Neuronal stem cell (in vitro differentiated cells): ENCODE measurements around the gene PLEKHO1.
"Not testable (repeated sequence)": the region's sequence is repeated elsewhere in the genome, so short reads cannot be mapped to it uniquely, and the experiment has no call there.

Experiments
- DNase-seq: peaks from one replicate; pipeline ENCODE4 v3.0.0-alpha.2; 2013; ENCODE audit warnings: low spot score
- H2AFZ ChIP-seq: one replicate; pipeline ENCODE4 v1.6.1; 2013; ENCODE audit warnings: mild to moderate bottlenecking, low read length, inconsistent platforms
- H2AK5ac ChIP-seq: 2 replicates; pipeline ENCODE4 v1.6.1; 2013; ENCODE audit warnings: low read depth, mild to moderate bottlenecking, inconsistent platforms, low read length, moderate library complexity, mixed read lengths
- H2BK120ac ChIP-seq: 2 replicates; pipeline ENCODE4 v1.6.1; 2013; ENCODE audit warnings: low read depth, mild to moderate bottlenecking, inconsistent platforms, low read length, moderate library complexity, mixed read lengths
- H2BK12ac ChIP-seq: one replicate; pipeline ENCODE4 v1.6.1; 2013; ENCODE audit warnings: low read length, inconsistent platforms
- H2BK15ac ChIP-seq: 2 replicates; pipeline ENCODE4 v1.6.1; 2013; ENCODE audit warnings: mild to moderate bottlenecking, low read length, inconsistent platforms, mixed read lengths
- H2BK5ac ChIP-seq: one replicate; pipeline ENCODE4 v1.6.1; 2013; ENCODE audit warnings: inconsistent platforms, mild to moderate bottlenecking, low read length, moderate library complexity
- H3K14ac ChIP-seq: one replicate; pipeline ENCODE4 v1.6.1; 2013; ENCODE audit warnings: low read length, inconsistent platforms
- H3K18ac ChIP-seq: 2 replicates; pipeline ENCODE4 v1.6.1; 2013; ENCODE audit warnings: low read length, inconsistent platforms
- H3K23ac ChIP-seq: 2 replicates; pipeline ENCODE4 v1.6.1; 2013; ENCODE audit warnings: low read depth, mild to moderate bottlenecking, mixed read lengths, low read length, inconsistent platforms; ENCODE audit not compliant: poor library complexity
- H3K27ac ChIP-seq: replicated peaks from 3 replicates; pipeline ENCODE4 v1.5.1; 2013; ENCODE audit warnings: low read length, inconsistent platforms
- H3K27me3 ChIP-seq, 3 experiments: 2 replicates each; pipeline ENCODE4 v1.6.1; 2013; ENCODE audit warnings: low read length in 3 of 3, mild to moderate bottlenecking in 2 of 3, inconsistent platforms in 1 of 3, low read depth in 1 of 3, mixed read lengths in 1 of 3, moderate library complexity in 1 of 3; ENCODE audit not compliant: control insufficient read depth in 3 of 3, insufficient read depth in 3 of 3
- H3K36me3 ChIP-seq, 2 donors: replicated peaks in 1 of 2; 2 replicates each; pipeline ENCODE4 v1.6.1; 2013; ENCODE audit warnings: low read length in 2 of 2; ENCODE audit not compliant: control insufficient read depth in 2 of 2, insufficient read depth in 2 of 2
- H3K4ac ChIP-seq: 2 replicates; pipeline ENCODE4 v1.6.1; 2013; ENCODE audit warnings: inconsistent platforms, mild to moderate bottlenecking, low read length, moderate library complexity
- H3K4me1 ChIP-seq, 2 donors: 1 replicate in 1 of 2; 2 replicates in 1 of 2; pipeline ENCODE4 v1.6.1; 2013; ENCODE audit warnings: low read length in 2 of 2, low read depth in 1 of 2; ENCODE audit not compliant: control insufficient read depth in 2 of 2, insufficient read depth in 1 of 2
- H3K4me2 ChIP-seq: one replicate; pipeline ENCODE4 v1.6.1; 2013; ENCODE audit warnings: mild to moderate bottlenecking, low read length, inconsistent platforms; ENCODE audit not compliant: insufficient read depth, poor library complexity, severe bottlenecking
- H3K4me3 ChIP-seq, 2 donors: 2 replicates each; pipeline ENCODE4 v1.5.1; 2013; ENCODE audit warnings: low read length in 2 of 2, mild to moderate bottlenecking in 2 of 2, inconsistent platforms in 1 of 2, moderate library complexity in 1 of 2
- H3K79me1 ChIP-seq: one replicate; pipeline ENCODE4 v1.6.1; 2013; ENCODE audit warnings: low read depth, mild to moderate bottlenecking, inconsistent platforms, low read length, moderate library complexity
- H3K9ac ChIP-seq: one replicate; pipeline ENCODE4 v1.6.1; 2013; ENCODE audit warnings: mild to moderate bottlenecking, low read depth, low read length, inconsistent platforms; ENCODE audit not compliant: poor library complexity
- H3K9me3 ChIP-seq, 2 donors: replicated peaks in 1 of 2; 2 replicates each; pipeline versions ENCODE3 to v1.6.1; 2013; ENCODE audit warnings: low read length in 2 of 2, mild to moderate bottlenecking in 2 of 2, inconsistent platforms in 1 of 2, low read depth in 1 of 2, mixed read lengths in 1 of 2, moderate library complexity in 1 of 2; ENCODE audit not compliant: control insufficient read depth in 2 of 2, insufficient read depth in 1 of 2
- H4K8ac ChIP-seq: one replicate; pipeline ENCODE4 v1.6.1; 2013; ENCODE audit warnings: low read depth, mild to moderate bottlenecking, inconsistent platforms, low read length, moderate library complexity
- H4K91ac ChIP-seq: one replicate; pipeline ENCODE4 v1.6.1; 2013; ENCODE audit warnings: low read length, low read depth, mild to moderate bottlenecking, inconsistent platforms; ENCODE audit not compliant: poor library complexity
- WGBS, 2 donors: extraction: QIAGEN DNeasy Blood & Tissue Kit; methylation state at CpG; one replicate each; pipeline ENCODE4 v1.1.7; 2013; ENCODE audit warnings: missing lambda C conversion rate in 2 of 2, mixed read lengths in 1 of 2; ENCODE audit not compliant: insufficient read length in 2 of 2, insufficient replicate concordance in 1 of 2; ENCODE audit errors: extremely low coverage in 2 of 2; 5-methylcytosine and 5-hydroxymethylcytosine counted together

The PLEKHO1 gene

GRCh38 chr1:150194381-150195031 lies 44.8 kb downstream of the PLEKHO1 start:
- H3K18ac ChIP-seq: no peak overlapping the region
- H3K14ac ChIP-seq: no peak overlapping the region
- WGBS, 2 donors: no CpG with 5 or more reads among the region's 4 CpGs
- no peak overlapping the region for H3K23ac ChIP-seq
- H3K9ac ChIP-seq: no peak overlapping the region
- no peak overlapping the region for H2BK5ac ChIP-seq
- no peak overlapping the region for H3K4me2 ChIP-seq
- H2AK5ac ChIP-seq: no peak overlapping the region
- no peak overlapping the region for H2BK120ac ChIP-seq
- no peaks in the 10 kb centered on the region for H3K27me3 ChIP-seq
- no peaks in the 10 kb centered on the region for H3K79me1 ChIP-seq
- no peaks in the 10 kb centered on the region for H3K4me1 ChIP-seq
- DNase-seq: no peak
- H4K91ac ChIP-seq: no peak overlapping the region
- H2BK15ac ChIP-seq: no peak overlapping the region
- H3K4ac ChIP-seq: no peak overlapping the region
- no peak overlapping the region for H4K8ac ChIP-seq
- H3K9me3 ChIP-seq: no peaks in the 10 kb centered on the region
- H3K4me3 ChIP-seq: no peak overlapping the region
- no peaks in the 10 kb centered on the region for H3K36me3 ChIP-seq
- peak overlapping the region; percentile 20 for H2AFZ ChIP-seq
- no peak overlapping the region for H2BK12ac ChIP-seq
- H3K27ac ChIP-seq: no peak overlapping the region

DNA sequence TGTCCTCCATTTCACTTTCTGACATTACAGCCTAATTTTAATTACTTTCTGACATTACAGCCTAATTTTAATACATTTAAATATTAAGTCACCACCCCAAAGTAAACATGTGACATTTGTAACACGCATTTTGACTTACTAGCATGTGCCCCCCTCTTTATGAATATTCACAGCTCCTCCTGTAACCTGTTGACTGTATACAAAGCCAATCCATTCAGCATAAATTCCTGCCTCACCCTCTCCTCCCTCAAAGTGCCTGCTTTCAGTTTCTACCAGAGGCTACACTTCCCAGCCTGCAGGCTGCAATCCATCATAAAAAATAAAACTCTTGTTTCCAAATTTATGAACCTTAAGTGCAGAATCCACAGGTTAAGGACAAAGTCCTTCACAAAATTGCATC lies 46.7 kb downstream of the PLEKHO1 start:
- no peak overlapping the region for H3K23ac ChIP-seq
- no peak overlapping the region for H4K8ac ChIP-seq
- no peaks in the 10 kb centered on the region for H3K27me3 ChIP-seq
- no peaks in the 10 kb centered on the region for H3K36me3 ChIP-seq
- H3K14ac ChIP-seq: no peak overlapping the region
- H2BK120ac ChIP-seq: no peak overlapping the region
- no peak overlapping the region for H2BK15ac ChIP-seq
- H3K4ac ChIP-seq: no peak overlapping the region
- no peaks in the 10 kb centered on the region for H3K9me3 ChIP-seq
- no peak overlapping the region for H2AK5ac ChIP-seq
- H3K4me1 ChIP-seq: no peaks in the 10 kb centered on the region
- H3K79me1 ChIP-seq: no peaks in the 10 kb centered on the region
- H3K4me3 ChIP-seq: no peak overlapping the region
- no CpG with 5 or more reads among the region's 1 CpG for WGBS, 2 donors
- H2BK12ac ChIP-seq: no peak overlapping the region
- no peak overlapping the region for H3K4me2 ChIP-seq
- H3K9ac ChIP-seq: no peak overlapping the region
- H2AFZ ChIP-seq: no peak overlapping the region
- H2BK5ac ChIP-seq: no peak overlapping the region
- H3K18ac ChIP-seq: no peak overlapping the region
- no peak overlapping the region for H4K91ac ChIP-seq
- DNase-seq: no peak
- no peak overlapping the region for H3K27ac ChIP-seq

GRCh38 chr1:150207281-150207971 lies 57.7 kb downstream of the PLEKHO1 start:
- H2BK5ac ChIP-seq: no peak overlapping the region
- no peak overlapping the region for H3K18ac ChIP-seq
- no peak overlapping the region for H2BK120ac ChIP-seq
- no peak overlapping the region for H4K91ac ChIP-seq
- no peak overlapping the region for H2AFZ ChIP-seq
- no peak overlapping the region for H3K27ac ChIP-seq
- no peaks in the 10 kb centered on the region for H3K36me3 ChIP-seq
- H2AK5ac ChIP-seq: no peak overlapping the region
- DNase-seq: no peak
- no peaks in the 10 kb centered on the region for H3K79me1 ChIP-seq
- H3K4me2 ChIP-seq: no peak overlapping the region
- no peak overlapping the region for H2BK12ac ChIP-seq
- H4K8ac ChIP-seq: no peak overlapping the region
- H3K23ac ChIP-seq: no peak overlapping the region
- no peaks in the 10 kb centered on the region for H3K9me3 ChIP-seq
- H3K4ac ChIP-seq: no peak overlapping the region
- H3K27me3 ChIP-seq: no peaks in the 10 kb centered on the region
- H3K4me1 ChIP-seq: no peaks in the 10 kb centered on the region
- H3K14ac ChIP-seq: no peak overlapping the region
- no CpG with 5 or more reads among the region's 7 CpGs for WGBS, 2 donors
- no peak overlapping the region for H3K9ac ChIP-seq
- H3K4me3 ChIP-seq: no peak overlapping the region
- no peak overlapping the region for H2BK15ac ChIP-seq

DNA sequence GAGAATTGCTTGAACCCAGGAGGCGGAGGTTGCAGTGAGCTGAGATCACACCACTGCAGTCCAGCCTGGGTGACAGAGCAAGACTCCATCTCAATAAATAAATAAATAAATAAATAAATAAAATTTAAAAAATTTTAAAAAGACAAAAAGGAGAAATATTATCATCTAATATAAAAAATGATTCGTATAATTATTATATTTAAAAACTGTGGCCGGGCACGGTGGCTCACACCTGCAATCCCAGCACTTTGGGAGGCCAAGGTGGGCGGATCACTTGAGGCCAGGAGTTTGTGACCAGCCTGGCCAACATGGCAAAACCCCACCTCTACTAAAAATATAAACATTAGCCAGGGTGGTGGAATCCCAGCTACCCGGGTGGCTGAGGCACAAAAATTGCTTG lies 58.7 kb downstream of the PLEKHO1 start:
- H3K4me2 ChIP-seq, H3K4ac ChIP-seq, H3K27me3 ChIP-seq, H3K4me3 ChIP-seq, H2BK120ac ChIP-seq, H3K27ac ChIP-seq, H2AK5ac ChIP-seq, H2AFZ ChIP-seq, H3K36me3 ChIP-seq, H3K23ac ChIP-seq, H3K14ac ChIP-seq, H3K9ac ChIP-seq, H3K79me1 ChIP-seq, H4K91ac ChIP-seq, H3K9me3 ChIP-seq, H2BK12ac ChIP-seq, H4K8ac ChIP-seq, H2BK15ac ChIP-seq, H3K4me1 ChIP-seq, H2BK5ac ChIP-seq, H3K18ac ChIP-seq, DNase-seq: not testable (repeated sequence)
- no CpG with 5 or more reads among the region's 6 CpGs for WGBS, 2 donors
